Stimulated activated CD8-positive, alpha-beta memory T cell treated with anti-CD3 and anti-CD28 coated beads, Interleukin-12 subunit alpha, Interleukin-12 subunit beta, amount 100 ng/mL, for 4 hours (primary cell): Measurements from ENCODE around the gene TNS2.
"Not testable (repeated sequence)": the region's sequence is repeated elsewhere in the genome, so short reads cannot be mapped to it uniquely, and the experiment has no call there.

Experiments used
- DNase-seq: peaks from one replicate; pipeline ENCODE4 v3.0.0-alpha.2; 2020; ENCODE audit warnings: low read depth

Gene TNS2

GRCh38 chr12:53049571-53050318, at the start of gene TNS2:
TNS2 (plus strand) TSS chr12:53050065; CDS start chr12:53050186, 121 bp downstream.
- no peak for DNase-seq

- DNase-seq = no peak
Measured at GRCh38 chr12:53004178-53004577, 45.7 kb upstream of the TNS2 start.

- DNase-seq = no peak
Measured at GRCh38 chr12:53004582-53004981, 45.3 kb upstream of the TNS2 start.

GRCh38 chr12:53005215-53005985, 44.5 kb upstream of the TNS2 start:
- no peak for DNase-seq

- DNase-seq = peak; percentile 99
Measured at GRCh38 chr12:53005986-53006809, 43.7 kb upstream of the TNS2 start, which contains the start of gene EIF4B. EIF4B (plus strand) TSS chr12:53006456; CDS start chr12:53006484, 28 bp downstream.

- peak; percentile 66 for DNase-seq
Measured at GRCh38 chr12:53006810-53007309, 43.0 kb upstream of the TNS2 start.

GRCh38 chr12:53007343-53007742, 42.5 kb upstream of the TNS2 start:
- no peak for DNase-seq

GRCh38 chr12:53008760-53009159, 41.1 kb upstream of the TNS2 start:
- not testable (repeated sequence) for DNase-seq

- DNase-seq = no peak
Measured at GRCh38 chr12:53010955-53011354, 38.9 kb upstream of the TNS2 start.

GRCh38 chr12:53011889-53012288, 38.0 kb upstream of the TNS2 start:
- DNase-seq = no peak

- no peak for DNase-seq
Measured at GRCh38 chr12:53012928-53013327, 36.9 kb upstream of the TNS2 start.

GRCh38 chr12:53014709-53015108, 35.2 kb upstream of the TNS2 start:
- no peak for DNase-seq

GRCh38 chr12:53025250-53025649, 24.6 kb upstream of the TNS2 start:
- DNase-seq = no peak

GRCh38 chr12:53027014-53027413, 22.9 kb upstream of the TNS2 start:
- DNase-seq = not testable (repeated sequence)

GRCh38 chr12:53031616-53032015, 18.2 kb upstream of the TNS2 start:
- DNase-seq = no peak

- not testable (repeated sequence) for DNase-seq
Measured at GRCh38 chr12:53033832-53034231, 16.0 kb upstream of the TNS2 start.

- no peak for DNase-seq
Measured at GRCh38 chr12:53034459-53034858, 15.4 kb upstream of the TNS2 start.

GRCh38 chr12:53036802-53037201, 13.1 kb upstream of the TNS2 start:
- no peak for DNase-seq

- no peak for DNase-seq
Measured at GRCh38 chr12:53039851-53040250, 10.0 kb upstream of the TNS2 start.

GRCh38 chr12:53042607-53043454, 7.0 kb upstream of the TNS2 start:
- DNase-seq = no peak

- no peak for DNase-seq
Measured at GRCh38 chr12:53044052-53044581, 5.7 kb upstream of the TNS2 start.
